Hepatocyte (in vitro differentiated cells): ENCODE measurements around the gene C6orf132.

ENCODE experiments used
- CTCF ChIP-seq: fragments of 200-600 bp; sonication (generic); IDR thresholded peaks from 2 replicates; pipeline ENCODE4 v1.5.1; 2016; ENCODE audit warnings: antibody characterized with exemption, mild to moderate bottlenecking; ENCODE audit not compliant: poor library complexity
- EZH2 ChIP-seq: fragments of 200-600 bp; sonication (generic); IDR thresholded peaks from 2 replicates; pipeline ENCODE4 v1.6.1; 2016; ENCODE audit warnings: antibody characterized with exemption, mild to moderate bottlenecking, borderline replicate concordance
- EZH2phosphoT487 ChIP-seq: fragments of 200-600 bp; sonication (generic); IDR thresholded peaks from one replicate; pipeline ENCODE4 v1.6.1; 2018; ENCODE audit warnings: antibody characterized with exemption, mild to moderate bottlenecking, low read depth, moderate library complexity; ENCODE audit not compliant: unreplicated experiment, severe bottlenecking

- TF ChIP-seq CTCF (no peak), EZH2 (no peak), EZH2phosphoT487 (no peak)
Observed at GRCh38 chr6:42093582-42094329, 48.7 kb downstream of the C6orf132 start.
